ENCODE measurements around the gene VHLL. TPM values are rescaled to one million over a fixed set of nuclear protein-coding genes. Genes with fewer than 3 reads are reported as not detected.
A peak's percentile ranks its signal among the peaks of the same experiment; 100 is the strongest.

Gene VHLL
- total and polyA plus RNA-seq, 3 experiments from 2014 or later: 0.35 TPM; not detected in 2

GRCh38 chr1:156291226-156292061, 7.7 kb downstream of the VHLL start:
- Mint-ChIP-seq H3K9me3 (no peaks in the 10 kb centered on the region), H3K27ac (peak overlapping the region in 2 of 8 donors; percentile 50 to 74), H3K4me3 (peak overlapping the region in 1 of 7 donors; percentile 30), H3K36me3 (peaks cover 4 to 27% (median 7%) of the 10 kb centered on the region in 3 donors), H3K27me3 (no peaks in the 10 kb centered on the region), H3K4me1 (peaks cover 14 to 26% (median 19%) of the 10 kb centered on the region in 3 donors)
- DNase-seq: no peak
- ChIA-PET POLR2A (no interaction called here), CTCF (no interaction called here)
- Histone ChIP-seq H3K36me3 (ENCODE audit: insufficient read depth, low read length) (no peaks in the 10 kb centered on the region), H3K27me3 (ENCODE audit: insufficient read depth, low read length, poor library complexity, severe bottlenecking) (no peaks in the 10 kb centered on the region), H3K4me1 (ENCODE audit: insufficient read depth, low read length) (peaks cover 12% of the 10 kb centered on the region), H3K27ac (ENCODE audit: low read depth, low read length) (no peak overlapping the region), H3K9me3 (ENCODE audit: low read length) (no peaks in the 10 kb centered on the region), H3K4me3 (ENCODE audit: low read length) (no peak overlapping the region)

- Mint-ChIP-seq H3K27me3 (no peaks in the 10 kb centered on the region), H3K27ac (peak overlapping the region in 1 of 8 donors; percentile 68), H3K4me3 (no peak overlapping the region), H3K36me3 (peaks cover 4 to 33% (median 7%) of the 10 kb centered on the region in 3 donors), H3K4me1 (peaks cover 5 to 15% (median 7%) of the 10 kb centered on the region in 3 donors), H3K9me3 (no peaks in the 10 kb centered on the region)
- H3K27me3 ChIP-seq (ENCODE audit: insufficient read depth, low read length, poor library complexity, severe bottlenecking): no peaks in the 10 kb centered on the region
- DNase-seq: no peak
- CTCF ChIA-PET: no interaction called here
- H3K4me3 ChIP-seq (ENCODE audit: low read length): no peak overlapping the region
- H3K27ac ChIP-seq (ENCODE audit: low read depth, low read length): no peak overlapping the region
- H3K9me3 ChIP-seq (ENCODE audit: low read length): no peaks in the 10 kb centered on the region
- POLR2A ChIA-PET: no interaction called here
- peaks cover 8% of the 10 kb centered on the region for H3K4me1 ChIP-seq (ENCODE audit: insufficient read depth, low read length)
- H3K36me3 ChIP-seq (ENCODE audit: insufficient read depth, low read length): no peaks in the 10 kb centered on the region
Measured at GRCh38 chr1:156289857-156290256, 9.2 kb downstream of the VHLL start.

- H3K27me3 ChIP-seq (ENCODE audit: insufficient read depth, low read length, poor library complexity, severe bottlenecking): no peaks in the 10 kb centered on the region
- H3K36me3 ChIP-seq (ENCODE audit: insufficient read depth, low read length): no peaks in the 10 kb centered on the region
- H3K36me3 Mint-ChIP-seq: peaks cover 4 to 32% (median 7%) of the 10 kb centered on the region in 3 donors
- ChIA-PET CTCF (no interaction called here), POLR2A (no interaction called here)
- no peaks in the 10 kb centered on the region for H3K9me3 Mint-ChIP-seq
- no peaks in the 10 kb centered on the region for H3K27me3 Mint-ChIP-seq
- H3K27ac ChIP-seq (ENCODE audit: low read depth, low read length): no peak overlapping the region
- no peak overlapping the region for H3K4me3 ChIP-seq (ENCODE audit: low read length)
- H3K9me3 ChIP-seq (ENCODE audit: low read length): no peaks in the 10 kb centered on the region
- peaks cover 25% of the 10 kb centered on the region for H3K4me1 ChIP-seq (ENCODE audit: insufficient read depth, low read length)
- peak overlapping the region in 1 of 8 donors; percentile 56 for H3K27ac Mint-ChIP-seq
- H3K4me3 Mint-ChIP-seq: peak overlapping the region in 2 of 7 donors; percentile 28 to 44
- peaks cover 27 to 34% (median 29%) of the 10 kb centered on the region in 3 donors for H3K4me1 Mint-ChIP-seq
- no peak for DNase-seq
Measured at GRCh38 chr1:156286061-156286460, 13.0 kb downstream of the VHLL start.

- H3K36me3 Mint-ChIP-seq: peaks cover 4 to 30% (median 7%) of the 10 kb centered on the region in 3 donors
- POLR2A ChIA-PET: no interaction called here
- H3K4me3 Mint-ChIP-seq: no peak overlapping the region
- no peaks in the 10 kb centered on the region for H3K27me3 Mint-ChIP-seq
- DNase-seq: no peak
- CTCF ChIA-PET: no interaction called here
- H3K9me3 ChIP-seq (ENCODE audit: low read length): no peaks in the 10 kb centered on the region
- H3K27me3 ChIP-seq (ENCODE audit: insufficient read depth, low read length, poor library complexity, severe bottlenecking): no peaks in the 10 kb centered on the region
- H3K4me1 Mint-ChIP-seq: peaks cover 33 to 40% (median 35%) of the 10 kb centered on the region in 3 donors
- H3K27ac Mint-ChIP-seq: no peak overlapping the region
- no peak overlapping the region for H3K4me3 ChIP-seq (ENCODE audit: low read length)
- H3K9me3 Mint-ChIP-seq: no peaks in the 10 kb centered on the region
- peaks cover 29% of the 10 kb centered on the region for H3K4me1 ChIP-seq (ENCODE audit: insufficient read depth, low read length)
- H3K36me3 ChIP-seq (ENCODE audit: insufficient read depth, low read length): no peaks in the 10 kb centered on the region
- no peak overlapping the region for H3K27ac ChIP-seq (ENCODE audit: low read depth, low read length)
Measured at GRCh38 chr1:156285437-156285836, 13.7 kb downstream of the VHLL start.

- Histone ChIP-seq H3K27ac (ENCODE audit: low read depth, low read length) (no peak overlapping the region), H3K27me3 (ENCODE audit: insufficient read depth, low read length, poor library complexity, severe bottlenecking) (no peaks in the 10 kb centered on the region), H3K4me1 (ENCODE audit: insufficient read depth, low read length) (peaks cover 29% of the 10 kb centered on the region), H3K4me3 (ENCODE audit: low read length) (no peak overlapping the region), H3K9me3 (ENCODE audit: low read length) (no peaks in the 10 kb centered on the region), H3K36me3 (ENCODE audit: insufficient read depth, low read length) (no peaks in the 10 kb centered on the region)
- Mint-ChIP-seq H3K27ac (peak overlapping the region in 1 of 8 donors; percentile 96), H3K4me3 (peak overlapping the region in 1 of 7 donors; percentile 63), H3K36me3 (peaks cover 0 to 29% (median 3%) of the 10 kb centered on the region in 3 donors), H3K27me3 (no peaks in the 10 kb centered on the region), H3K4me1 (peaks cover 39 to 47% (median 39%) of the 10 kb centered on the region in 3 donors), H3K9me3 (no peaks in the 10 kb centered on the region)
- POLR2A ChIA-PET: no interaction called here
- DNase-seq: no peak
- CTCF ChIA-PET: no interaction called here
Measured at GRCh38 chr1:156284757-156285156, 14.3 kb downstream of the VHLL start.

- peaks cover 29% of the 10 kb centered on the region for H3K4me1 ChIP-seq (ENCODE audit: insufficient read depth, low read length)
- CTCF ChIA-PET: interaction anchor here (1.7 kb wide), 1 partner anchor 10 kb away, joined by 6 read pairs; no protein-coding TSS in a partner anchor
- peaks cover 39 to 48% (median 41%) of the 10 kb centered on the region in 3 donors for H3K4me1 Mint-ChIP-seq
Measured at GRCh38 chr1:156284112-156284511, 15.0 kb downstream of the VHLL start, which contains the start of gene TMEM79. Gene TMEM79, plus strand, starts transcription at chr1:156284325. Its CDS starts 902 bp downstream, at chr1:156285227.

GRCh38 chr1:156283521-156283920, 15.6 kb downstream of the VHLL start:
- H3K27me3 Mint-ChIP-seq: no peaks in the 10 kb centered on the region
- peaks cover 0 to 28% (median 0%) of the 10 kb centered on the region in 3 donors for H3K36me3 Mint-ChIP-seq
- Histone ChIP-seq H3K9me3 (ENCODE audit: low read length) (no peaks in the 10 kb centered on the region), H3K36me3 (ENCODE audit: insufficient read depth, low read length) (peaks cover 5% of the 10 kb centered on the region), H3K27ac (ENCODE audit: low read depth, low read length) (no peak overlapping the region), H3K4me3 (ENCODE audit: low read length) (peak overlapping the region; percentile 92), H3K4me1 (ENCODE audit: insufficient read depth, low read length) (peaks cover 29% of the 10 kb centered on the region), H3K27me3 (ENCODE audit: insufficient read depth, low read length, poor library complexity, severe bottlenecking) (no peaks in the 10 kb centered on the region)
- H3K27ac Mint-ChIP-seq: peak overlapping the region; percentile 19 to 97 (median 94)
- no peaks in the 10 kb centered on the region for H3K9me3 Mint-ChIP-seq
- peaks cover 39 to 48% (median 41%) of the 10 kb centered on the region in 3 donors for H3K4me1 Mint-ChIP-seq
- ChIA-PET POLR2A (interaction anchor here (0.8 to 2.5 kb wide), 6 partner anchors 10 to 350 kb away, joined by 3 to 25 read pairs (median 4); partner anchors contain the start of genes GLMP, KHDC4, PMF1 and SLC25A44), CTCF (interaction anchor here (0.8 to 3.6 kb wide), 7 partner anchors 11 to 155 kb away, joined by 3 to 11 read pairs (median 4); no protein-coding TSS in a partner anchor)
- peak overlapping the region; percentile 91 to 97 (median 95) for H3K4me3 Mint-ChIP-seq
- no peak for DNase-seq

More at GRCh38 chr1:156284112-156284511, 15.0 kb downstream of the VHLL start, which contains the start of gene TMEM79:
- Histone ChIP-seq H3K36me3 (ENCODE audit: insufficient read depth, low read length) (no peaks in the 10 kb centered on the region), H3K9me3 (ENCODE audit: low read length) (no peaks in the 10 kb centered on the region), H3K4me3 (ENCODE audit: low read length) (peak within 1 kb of the TSS; percentile 92), H3K27me3 (ENCODE audit: insufficient read depth, low read length, poor library complexity, severe bottlenecking) (no peaks in the 10 kb centered on the region), H3K27ac (ENCODE audit: low read depth, low read length) (peak within 1 kb of the TSS; percentile 74)
- no peak for DNase-seq
- POLR2A ChIA-PET: interaction anchor here (2.5 kb wide), 1 partner anchor 10 kb away, joined by 18 read pairs; the partner anchor contains the start of gene GLMP
- peak within 1 kb of the TSS; percentile 89 to 97 (median 94) for H3K27ac Mint-ChIP-seq
- no peaks in the 10 kb centered on the region for H3K27me3 Mint-ChIP-seq
- H3K4me3 Mint-ChIP-seq: peak within 1 kb of the TSS; percentile 91 to 97 (median 95)
- peaks cover 0 to 29% (median 0%) of the 10 kb centered on the region in 3 donors for H3K36me3 Mint-ChIP-seq
- no peaks in the 10 kb centered on the region for H3K9me3 Mint-ChIP-seq
